Measurements from ENCODE around the gene RNF6. TPM values are rescaled to one million over a fixed set of nuclear protein-coding genes. Genes with fewer than 3 reads are reported as not detected.

The RNF6 gene
- total RNA-seq, 1 donor from 2014 or later, result 15.8 TPM

GRCh38 chr13:26163812-26164211 lies 58.3 kb downstream of the RNF6 start:
- intact Hi-C loops (cut with DNase I), result no loop called here
- H3K4me1 ChIP-seq, result no peaks in the 10 kb centered on the region
- TF ChIP-seq, protein P1, sequence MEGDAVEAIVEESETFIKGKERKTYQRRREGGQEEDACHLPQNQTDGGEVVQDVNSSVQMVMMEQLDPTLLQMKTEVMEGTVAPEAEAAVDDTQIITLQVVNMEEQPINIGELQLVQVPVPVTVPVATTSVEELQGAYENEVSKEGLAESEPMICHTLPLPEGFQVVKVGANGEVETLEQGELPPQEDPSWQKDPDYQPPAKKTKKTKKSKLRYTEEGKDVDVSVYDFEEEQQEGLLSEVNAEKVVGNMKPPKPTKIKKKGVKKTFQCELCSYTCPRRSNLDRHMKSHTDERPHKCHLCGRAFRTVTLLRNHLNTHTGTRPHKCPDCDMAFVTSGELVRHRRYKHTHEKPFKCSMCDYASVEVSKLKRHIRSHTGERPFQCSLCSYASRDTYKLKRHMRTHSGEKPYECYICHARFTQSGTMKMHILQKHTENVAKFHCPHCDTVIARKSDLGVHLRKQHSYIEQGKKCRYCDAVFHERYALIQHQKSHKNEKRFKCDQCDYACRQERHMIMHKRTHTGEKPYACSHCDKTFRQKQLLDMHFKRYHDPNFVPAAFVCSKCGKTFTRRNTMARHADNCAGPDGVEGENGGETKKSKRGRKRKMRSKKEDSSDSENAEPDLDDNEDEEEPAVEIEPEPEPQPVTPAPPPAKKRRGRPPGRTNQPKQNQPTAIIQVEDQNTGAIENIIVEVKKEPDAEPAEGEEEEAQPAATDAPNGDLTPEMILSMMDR (IDR thresholded peaks at IDR 0.05), result no peak
- H3K27ac ChIP-seq, result no peak overlapping the region
- no peaks in the 10 kb centered on the region for H3K9me3 ChIP-seq
- H3K36me3 ChIP-seq, result no peaks in the 10 kb centered on the region
- H3K27me3 ChIP-seq, result no peaks in the 10 kb centered on the region
- no peak overlapping the region for H3K4me3 ChIP-seq
- no peak for DNase-seq (ENCODE audit: low spot score in 2 of 2)

Other genes with a start within 250 kb of the RNF6 start
- not detected for gene SHISA2, start 170.3 kb downstream of the RNF6 start, total RNA-seq
- gene CDK8, start 31.8 kb upstream of the RNF6 start, total RNA-seq, result 4.3 TPM